GM19467 (cell line): ENCODE data around the gene B4GALT2.

ENCODE experiments used
- ATAC-seq: cut with Tn5 transposase; IDR thresholded peaks from one replicate; pipeline ENCODE4 v1.9.1; 2021; ENCODE audit warnings: mild to moderate bottlenecking, moderate library complexity; ENCODE audit not compliant: unreplicated experiment

The B4GALT2 gene

GRCh38 chr1:43969416-43969745 lies 9.6 kb upstream of the B4GALT2 start:
- no peak for ATAC-seq

- peak; percentile 75 for ATAC-seq
These were observed 9.1 kb upstream of the B4GALT2 start, which contains the start of gene DPH2 for GRCh38 chr1:43969746-43970466. Gene DPH2, plus strand, starts transcription at chr1:43970010. Its CDS starts 166 bp downstream, at chr1:43970176.

- no peak for ATAC-seq
These were observed 8.5 kb upstream of the B4GALT2 start for GRCh38 chr1:43970502-43970901.

- ATAC-seq = no peak
These were observed 8.1 kb upstream of the B4GALT2 start for GRCh38 chr1:43970911-43971310.

- ATAC-seq = no peak
These were observed 7.6 kb upstream of the B4GALT2 start for GRCh38 chr1:43971336-43971980.

- no peak for ATAC-seq
These were observed 5.0 kb upstream of the B4GALT2 start for GRCh38 chr1:43973981-43974442.

- ATAC-seq = peak; percentile 53
These were observed 4.4 kb upstream of the B4GALT2 start, which contains the start of gene ATP6V0B for GRCh38 chr1:43974443-43975248. Gene ATP6V0B, plus strand, starts transcription at chr1:43974960. Its CDS starts 81 bp downstream, at chr1:43975041.

GRCh38 chr1:43975249-43975961 lies 3.6 kb upstream of the B4GALT2 start:
- ATAC-seq = no peak

- no peak for ATAC-seq
These were observed 3.0 kb upstream of the B4GALT2 start for GRCh38 chr1:43976045-43976444.

- no peak for ATAC-seq
These were observed 2.1 kb upstream of the B4GALT2 start for GRCh38 chr1:43976890-43977289.

GRCh38 chr1:43977376-43978263 lies 1.4 kb upstream of the B4GALT2 start:
- ATAC-seq = no peak

GRCh38 chr1:43978264-43978550 lies 803 bp upstream of the B4GALT2 start:
- no peak for ATAC-seq

- no peak for ATAC-seq
These were observed 184 bp downstream of the B4GALT2 start for GRCh38 chr1:43979261-43979527.

- ATAC-seq = no peak
These were observed 681 bp downstream of the B4GALT2 start for GRCh38 chr1:43979528-43980254.

- ATAC-seq = no peak
These were observed 1.5 kb downstream of the B4GALT2 start for GRCh38 chr1:43980255-43981134.

GRCh38 chr1:43981135-43981491 lies 2.1 kb downstream of the B4GALT2 start:
- no peak for ATAC-seq

- ATAC-seq = no peak
These were observed 2.6 kb downstream of the B4GALT2 start for GRCh38 chr1:43981636-43982035.

- ATAC-seq = no peak
These were observed 3.2 kb downstream of the B4GALT2 start for GRCh38 chr1:43982241-43982640.

GRCh38 chr1:43982808-43983207 lies 3.8 kb downstream of the B4GALT2 start:
- no peak for ATAC-seq
